IPS-NIHi11 (cell line): ENCODE measurements around the gene MDH1B.
"Not testable (repeated sequence)": the region's sequence is repeated elsewhere in the genome, so short reads cannot be mapped to it uniquely, and the experiment has no call there.

ENCODE experiments used
- DNase-seq: peaks from one replicate; pipeline ENCODE4 v3.0.0; 2012; ENCODE audit warnings: mixed read lengths, low spot score

MDH1B gene

DNA sequence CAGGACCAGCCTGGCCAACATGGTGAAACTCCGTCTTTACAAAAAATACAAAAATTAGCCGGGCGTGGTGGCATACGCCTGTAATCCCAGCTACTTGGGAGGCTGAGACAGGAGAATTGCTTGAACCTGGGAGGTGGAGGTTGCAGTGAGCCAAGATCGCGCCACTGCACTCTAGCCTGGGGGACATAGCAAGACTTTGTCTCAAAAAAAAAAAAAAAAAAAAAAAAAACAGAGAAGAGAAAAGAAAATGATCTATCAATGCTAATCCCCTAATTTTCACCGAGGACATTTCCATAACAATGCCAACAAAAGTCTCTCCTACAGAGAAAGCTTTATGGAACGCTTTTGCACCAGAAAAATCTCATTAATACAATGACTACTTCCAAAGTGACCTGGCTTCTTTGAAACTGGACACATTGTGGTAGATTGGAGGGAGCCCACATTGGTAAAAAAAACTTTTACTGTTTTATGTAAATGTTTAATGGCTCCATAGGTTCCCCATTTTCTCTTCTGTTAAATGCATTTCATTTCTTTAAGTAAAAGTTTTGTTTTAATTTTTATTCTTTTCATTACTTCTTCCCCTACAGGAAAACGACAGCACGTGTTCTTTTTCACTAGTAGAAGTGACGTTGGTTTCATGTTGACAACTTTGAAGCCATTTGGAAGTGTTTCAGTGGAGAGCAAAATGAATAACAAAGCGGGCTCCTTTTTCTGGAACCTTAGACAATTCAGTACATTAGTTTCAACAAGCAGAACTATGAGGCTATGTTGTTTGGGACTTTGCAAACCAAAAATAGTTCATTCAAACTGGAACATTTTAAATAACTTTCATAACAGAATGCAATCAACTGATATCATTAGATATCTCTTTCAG, 1.2 kb upstream of the MDH1B start:
- no peak for DNase-seq

DNA sequence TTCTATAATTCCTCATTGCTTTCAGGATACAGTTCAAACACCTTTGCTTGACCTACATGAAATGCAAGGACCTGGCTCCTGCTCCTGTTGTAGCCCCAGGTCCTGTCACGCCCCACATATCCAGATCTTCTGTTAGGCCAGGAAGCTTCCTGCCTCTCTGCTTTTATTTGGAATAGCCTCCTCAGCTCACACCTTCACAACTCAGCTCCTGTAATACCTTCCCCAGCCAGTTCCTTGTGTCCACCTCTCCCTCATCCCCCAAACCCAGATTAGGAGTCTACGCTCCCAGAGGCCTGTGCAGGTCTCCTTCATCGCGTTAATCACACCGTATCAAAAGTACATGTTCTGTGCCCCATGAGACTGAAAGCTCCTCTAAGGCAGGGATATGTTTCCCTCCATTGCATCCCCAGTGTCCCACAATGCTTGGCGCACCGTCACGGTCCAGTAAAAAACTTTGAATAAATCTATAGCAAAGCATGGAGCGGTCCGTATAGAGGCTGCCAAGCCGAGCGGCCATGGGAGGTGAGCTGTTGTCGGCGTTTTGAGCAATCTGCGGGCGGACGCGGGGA, 371 bp downstream of the MDH1B start:
- peak; percentile 5 for DNase-seq

DNA sequence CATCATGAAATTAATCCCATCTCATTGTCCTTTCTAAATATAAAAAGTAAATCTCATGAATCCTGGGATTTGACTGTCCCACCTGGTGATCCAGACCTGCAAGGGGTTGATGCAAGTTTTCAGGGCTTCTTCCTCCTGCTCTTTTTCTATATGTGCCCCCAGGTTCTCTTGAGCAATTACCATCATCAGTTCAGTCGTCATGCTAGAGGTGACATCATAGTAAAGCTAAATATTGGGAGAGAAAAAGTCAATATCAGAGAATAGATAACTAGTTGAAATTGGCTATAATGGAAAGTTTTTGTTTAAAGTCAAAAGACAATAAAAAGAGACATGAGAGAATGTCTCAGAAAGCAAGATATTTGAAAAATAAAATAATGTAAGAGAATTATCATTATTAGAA, 8.3 kb downstream of the MDH1B start:
- DNase-seq: no peak

DNA sequence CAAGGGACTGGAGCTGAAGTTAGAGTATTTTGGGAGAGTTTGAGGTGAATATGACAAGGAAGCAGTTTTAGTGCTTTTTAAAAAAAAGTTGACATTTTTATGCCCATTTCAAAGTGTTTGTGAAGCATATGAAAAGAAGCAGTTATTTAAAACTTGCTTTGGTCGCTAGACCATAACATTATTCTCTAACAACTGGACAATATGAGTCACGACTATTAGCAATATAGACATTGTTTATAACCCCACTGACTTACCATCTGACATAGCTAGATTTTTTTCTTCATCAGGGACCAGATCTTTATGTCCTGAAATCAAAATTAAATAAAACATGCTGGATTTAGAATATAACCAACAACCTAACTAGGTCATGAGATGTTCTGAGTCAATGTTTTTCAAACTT, 24.3 kb downstream of the MDH1B start:
- no peak for DNase-seq

DNA sequence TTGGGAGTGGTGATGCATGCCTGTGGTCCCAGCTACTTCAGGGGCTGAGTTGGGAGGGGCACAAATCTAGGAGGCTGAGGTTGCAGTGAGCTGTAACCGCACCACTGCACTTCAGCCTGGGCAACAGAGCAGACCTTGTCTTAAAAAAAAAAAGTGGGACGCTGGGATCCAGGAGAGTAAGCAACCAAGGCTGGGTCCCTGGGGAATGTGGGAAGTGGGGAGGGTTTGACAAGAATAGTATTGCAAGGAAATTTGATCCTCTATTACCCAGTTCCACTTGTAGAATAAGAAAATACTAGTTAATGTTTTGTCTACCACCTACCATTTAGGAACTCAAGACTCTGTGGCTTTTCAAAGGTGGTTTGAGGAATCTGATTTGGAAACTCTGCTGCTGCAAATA, 25.9 kb downstream of the MDH1B start:
- DNase-seq: no peak

DNA sequence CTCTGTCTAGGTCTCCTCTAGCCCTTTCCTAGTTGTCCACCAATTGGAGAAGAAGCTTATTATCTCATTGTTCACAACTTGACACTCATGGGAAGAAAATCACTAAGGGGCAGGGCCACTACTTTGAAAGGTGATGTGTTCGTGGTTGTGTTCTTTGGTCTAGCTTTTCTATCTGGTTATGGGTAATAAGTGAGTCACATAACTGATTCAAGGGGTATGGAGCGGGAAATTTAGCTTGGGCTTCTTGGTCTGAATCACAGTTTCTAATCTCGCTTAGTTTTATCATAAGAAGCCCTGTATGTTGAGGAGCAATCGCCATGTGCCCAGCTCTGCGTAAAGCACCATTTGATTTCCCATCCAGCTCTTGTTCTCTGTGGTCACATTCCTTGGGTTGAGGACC, 28.2 kb downstream of the MDH1B start:
- no peak for DNase-seq

DNA sequence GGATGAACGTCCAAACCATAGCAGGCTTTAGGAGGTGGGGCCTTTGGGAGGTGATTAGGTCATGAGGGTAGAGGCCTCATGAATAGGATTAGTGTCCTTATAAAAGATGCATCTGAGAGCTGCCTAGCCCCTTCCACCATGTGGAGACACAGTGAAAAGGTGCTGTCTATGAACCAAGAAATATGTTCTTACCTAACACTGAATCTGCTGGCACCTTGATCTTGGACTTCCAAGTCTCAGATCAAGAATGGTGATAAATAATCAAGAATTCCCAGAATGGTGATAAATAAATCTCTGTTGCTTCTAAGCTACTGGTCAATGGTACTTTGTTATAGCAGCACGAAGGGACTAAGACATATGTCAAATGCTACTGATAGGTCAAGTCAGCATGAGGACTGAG, 31.8 kb downstream of the MDH1B start:
- no peak for DNase-seq

DNA sequence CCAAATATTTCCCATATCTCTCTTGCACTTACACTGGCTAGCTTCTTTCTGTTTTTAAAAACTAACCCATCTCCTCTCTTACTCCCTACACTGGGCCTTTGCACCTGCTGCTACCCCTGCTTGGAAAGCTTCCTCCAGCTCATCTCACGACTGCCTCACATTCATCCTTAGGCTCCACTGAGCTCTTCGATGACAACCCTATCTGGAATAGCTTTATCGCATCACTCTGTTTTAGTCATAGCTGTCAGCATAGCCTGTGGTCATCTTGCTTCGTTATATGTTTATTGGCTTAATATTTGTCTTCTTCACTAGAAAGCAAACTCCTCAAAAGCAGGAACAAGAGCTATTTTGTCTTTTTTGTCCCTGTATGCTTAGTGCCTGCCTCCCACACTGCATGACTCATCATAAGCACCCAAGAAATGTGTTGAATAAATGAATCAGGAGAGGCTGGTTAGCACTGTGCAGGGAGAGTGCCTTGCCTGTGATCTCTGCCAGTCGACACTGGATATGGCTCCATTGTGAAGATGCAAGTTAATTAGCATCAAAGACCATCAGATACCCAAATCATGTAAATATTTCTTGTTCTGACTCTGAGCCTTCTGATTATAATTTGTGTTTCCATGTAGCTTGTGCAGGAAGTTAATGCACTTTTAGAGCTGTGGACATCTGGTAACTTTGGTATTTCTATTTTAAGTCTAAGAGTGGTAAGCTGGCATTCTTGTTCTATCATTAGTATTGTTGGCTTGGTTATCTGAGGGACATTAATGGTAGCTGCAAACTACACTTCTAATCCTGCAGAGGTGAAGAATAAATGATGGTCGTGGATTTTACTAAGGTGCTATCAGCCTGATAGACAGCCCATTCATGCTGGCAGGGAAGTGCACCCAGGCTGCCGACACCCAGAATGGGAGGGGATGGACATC, 36.6 kb downstream of the MDH1B start:
- DNase-seq: no peak

DNA sequence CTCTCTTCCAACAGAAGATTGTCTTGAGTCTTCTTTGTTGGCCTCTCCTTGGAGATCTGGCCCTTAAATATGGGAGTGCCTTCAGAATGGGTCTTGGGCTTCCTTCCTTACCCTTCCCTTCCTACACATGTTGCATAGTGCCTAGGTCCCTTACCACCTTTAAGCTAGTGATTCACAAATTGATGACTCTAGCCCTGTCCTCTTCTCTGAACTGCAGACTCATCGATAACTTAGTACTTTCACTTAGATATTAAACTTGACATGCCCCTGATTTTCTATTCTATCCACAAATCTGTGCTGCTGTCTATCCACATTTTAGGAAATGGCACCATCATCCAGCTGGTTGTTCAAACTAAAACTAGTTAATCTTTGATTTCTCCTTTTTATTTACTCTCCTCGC, 37.8 kb downstream of the MDH1B start:
- DNase-seq: no peak

DNA sequence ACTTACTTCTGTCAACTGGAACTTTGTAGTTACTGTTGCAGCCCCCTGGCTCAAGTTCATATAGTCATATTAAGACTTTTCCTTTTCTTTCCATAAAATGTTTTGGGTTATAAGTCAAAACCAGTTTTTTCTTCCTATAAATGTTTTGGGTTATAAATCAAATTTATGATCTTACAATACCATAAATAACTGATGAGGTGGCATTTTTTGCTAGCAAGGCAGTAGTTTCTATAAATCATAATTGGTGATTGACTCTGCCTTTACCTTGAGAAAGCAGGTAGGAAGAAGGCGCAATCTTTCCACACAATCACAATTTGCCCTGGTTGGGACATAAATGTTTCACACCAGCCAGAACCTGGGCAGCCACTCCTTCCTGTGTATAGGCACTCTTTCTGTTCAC, 41.8 kb downstream of the MDH1B start:
- DNase-seq: no peak

DNA sequence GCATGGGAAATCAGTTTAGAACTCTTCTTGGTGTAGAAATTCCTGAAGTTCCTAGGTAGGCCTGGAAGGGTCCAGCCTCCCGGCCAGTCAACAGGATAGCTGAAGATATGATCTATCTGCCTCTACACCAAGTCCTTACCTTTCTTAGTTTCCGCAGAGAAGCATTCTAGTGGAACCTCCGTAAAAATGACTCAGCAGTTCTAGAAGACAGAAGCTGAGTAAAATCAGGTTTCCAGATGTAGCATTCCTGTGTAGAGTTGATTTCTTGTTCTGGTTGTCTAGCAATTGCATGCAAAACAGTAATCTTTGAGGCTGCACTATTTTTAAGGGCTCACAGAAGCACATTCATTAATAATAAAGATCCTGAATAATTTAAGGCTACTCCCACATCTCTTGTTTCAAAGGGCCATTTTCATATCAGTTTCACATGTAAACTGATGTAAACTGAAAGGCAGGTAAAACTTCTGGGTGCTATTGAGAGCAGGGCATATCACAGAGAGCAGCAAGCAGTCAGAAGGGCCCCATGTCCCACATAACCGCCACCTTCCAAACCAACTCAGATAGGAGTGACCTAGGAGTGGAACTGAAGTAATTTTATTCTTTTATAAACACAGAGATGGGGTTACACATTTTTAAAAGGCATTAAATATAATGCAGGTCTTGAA, 43.7 kb downstream of the MDH1B start:
- no peak for DNase-seq

DNA sequence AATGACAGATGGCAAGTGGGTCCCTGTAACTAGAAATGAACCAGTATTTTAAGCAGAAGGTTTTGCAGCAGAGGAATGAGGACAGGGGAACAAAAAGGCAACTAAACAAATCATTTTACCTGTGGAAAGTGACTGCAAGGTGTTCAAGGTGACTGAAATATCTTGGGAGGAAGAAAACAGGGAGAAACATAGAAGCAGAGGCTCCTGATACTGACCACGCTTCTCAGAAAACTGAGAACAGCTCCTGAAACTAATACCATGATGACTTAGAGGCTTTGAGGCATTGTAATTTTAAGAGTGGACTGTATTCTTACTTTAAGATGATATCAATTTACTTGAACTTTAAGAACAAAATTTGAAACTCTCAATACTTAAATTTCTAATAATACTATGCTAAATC, 46.8 kb downstream of the MDH1B start, which contains the start of gene DYTN:
Gene DYTN (minus strand): TSS at position 101 of the 400 bp plus-strand sequence. CDS start 117 bp downstream, outside the sequence.
- no peak for DNase-seq

DNA sequence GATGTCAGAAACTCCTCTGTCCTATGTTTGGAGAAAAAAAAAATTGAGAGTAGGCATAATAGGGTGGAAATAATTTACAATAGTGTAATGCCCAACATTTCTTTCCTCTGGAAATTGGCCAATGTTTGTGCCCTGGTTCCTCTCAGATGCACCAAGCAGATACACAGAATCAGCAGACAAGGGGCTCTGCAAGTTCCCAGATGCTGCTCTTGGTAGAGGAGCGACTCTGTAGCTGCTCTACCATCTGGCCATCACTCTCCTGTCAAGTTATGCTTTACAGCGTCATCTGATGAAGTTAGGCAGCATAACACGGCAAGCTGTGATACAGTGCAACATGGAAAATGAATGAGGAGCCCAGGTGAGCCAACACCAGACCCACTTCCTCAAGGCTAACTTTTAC, 48.5 kb downstream of the MDH1B start:
- no peak for DNase-seq

DNA sequence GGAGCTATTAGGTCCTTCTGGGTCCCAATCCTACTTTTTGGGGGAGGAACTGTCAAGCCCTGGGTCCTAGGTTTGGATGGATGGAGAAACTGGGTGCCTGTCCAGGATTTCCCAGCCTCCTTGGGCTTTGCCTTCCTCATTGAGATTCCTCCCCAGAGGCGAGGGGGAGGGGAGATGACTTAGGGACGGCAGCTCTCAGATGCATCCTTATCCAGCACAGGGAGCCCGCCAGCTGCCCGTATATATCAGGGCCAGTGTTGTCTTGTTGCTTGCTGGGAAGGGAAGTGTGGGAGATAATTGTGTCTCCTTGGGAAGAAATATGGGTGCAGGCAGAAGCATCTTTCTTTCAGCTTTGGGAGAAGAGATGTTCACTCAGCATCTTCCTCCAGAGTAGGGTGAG, 49.9 kb downstream of the MDH1B start:
- DNase-seq: not testable (repeated sequence)

DNA sequence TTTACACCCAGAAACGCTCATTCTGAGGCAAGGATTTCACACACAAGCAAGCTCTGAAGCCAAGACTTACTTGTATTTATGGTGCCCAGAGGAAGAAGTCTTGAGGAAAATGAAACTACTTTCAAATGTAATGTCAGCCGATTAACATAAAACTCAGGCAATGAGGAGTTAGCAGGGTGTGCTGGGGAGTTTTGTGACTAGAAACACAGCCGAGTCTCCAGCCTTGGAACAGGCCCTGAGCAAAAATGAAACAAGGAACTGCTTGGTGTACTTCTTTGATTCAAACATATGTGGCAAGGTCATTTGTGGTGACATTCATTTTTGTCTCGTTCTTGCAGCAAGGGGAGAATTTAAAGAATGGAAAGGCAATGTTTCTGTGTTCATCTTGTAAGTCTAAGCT, 51.4 kb downstream of the MDH1B start:
- DNase-seq: no peak

DNA sequence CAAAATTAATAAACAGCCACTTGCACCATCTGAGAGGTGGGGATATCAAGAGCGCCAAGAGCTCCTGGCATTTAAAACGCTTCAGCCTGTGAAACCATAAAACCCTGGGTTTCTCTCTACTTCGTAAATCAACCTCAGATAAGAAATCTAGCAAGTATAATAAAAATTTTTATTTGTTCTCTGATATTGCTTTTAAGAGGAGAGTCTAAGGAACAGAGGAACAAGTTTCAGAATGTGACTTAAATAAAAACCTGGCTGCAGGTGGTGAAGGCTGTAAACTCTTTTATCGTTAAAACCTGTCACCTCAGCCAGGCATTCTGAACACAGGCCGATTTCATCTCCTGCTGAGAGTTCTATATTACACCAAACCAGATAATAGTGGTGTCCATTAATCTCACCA, 56.8 kb downstream of the MDH1B start:
- no peak for DNase-seq

DNA sequence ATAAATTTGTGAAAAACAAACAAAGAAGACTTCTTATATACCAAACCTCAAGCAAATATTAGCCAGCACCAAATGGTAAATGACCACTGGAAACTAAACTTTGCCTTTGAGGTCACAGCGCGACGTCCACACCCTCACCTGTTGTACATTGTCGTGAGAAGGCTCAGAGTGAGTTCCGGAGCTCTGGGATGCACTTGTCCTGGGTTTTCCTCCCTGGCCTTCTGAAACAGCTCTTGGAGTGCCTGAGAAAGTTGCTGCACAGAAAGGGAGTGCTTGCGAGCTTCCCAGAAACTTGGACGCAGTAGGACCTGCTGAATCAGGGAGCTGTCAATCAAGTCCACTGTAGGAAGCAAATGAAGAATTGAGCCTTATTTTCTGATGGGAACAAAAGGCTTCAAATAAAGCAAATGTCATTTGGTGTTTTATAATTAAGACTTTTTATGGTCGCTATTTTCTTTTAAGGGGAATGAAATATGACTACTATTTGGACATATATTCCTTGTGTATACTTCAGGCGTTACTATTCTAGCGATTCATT, 57.9 kb downstream of the MDH1B start:
- DNase-seq: no peak

DNA sequence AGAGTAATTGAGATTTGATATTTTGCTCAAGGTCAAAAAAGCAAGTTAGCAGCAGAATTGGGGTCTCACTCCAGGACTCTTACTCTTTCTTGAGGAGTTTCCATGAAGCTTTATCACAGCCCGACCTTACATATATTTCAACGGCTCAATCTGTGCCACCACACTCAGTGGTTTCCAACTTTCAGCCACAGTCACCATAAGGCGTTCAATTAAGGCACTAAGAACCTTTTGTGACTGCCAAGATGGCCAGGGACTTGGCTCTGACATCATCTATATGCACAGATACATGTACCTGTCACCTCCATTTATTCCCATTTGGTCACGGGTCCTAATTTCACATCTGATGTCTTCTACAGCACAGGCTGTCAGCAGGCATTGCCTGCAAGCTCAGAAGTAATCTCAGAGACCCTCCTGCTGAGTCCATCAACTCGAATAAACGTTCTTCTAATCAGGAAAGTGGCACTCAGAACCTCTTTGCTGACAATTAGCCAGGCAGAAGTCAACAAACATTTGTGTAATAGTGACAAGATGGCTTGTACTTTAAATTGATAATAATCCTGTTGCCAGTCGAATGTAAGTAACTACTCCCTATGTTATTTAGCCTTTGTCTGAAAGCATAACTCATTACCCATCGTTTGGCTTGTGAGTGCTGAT, 63.0 kb downstream of the MDH1B start:
- no peak for DNase-seq

DNA sequence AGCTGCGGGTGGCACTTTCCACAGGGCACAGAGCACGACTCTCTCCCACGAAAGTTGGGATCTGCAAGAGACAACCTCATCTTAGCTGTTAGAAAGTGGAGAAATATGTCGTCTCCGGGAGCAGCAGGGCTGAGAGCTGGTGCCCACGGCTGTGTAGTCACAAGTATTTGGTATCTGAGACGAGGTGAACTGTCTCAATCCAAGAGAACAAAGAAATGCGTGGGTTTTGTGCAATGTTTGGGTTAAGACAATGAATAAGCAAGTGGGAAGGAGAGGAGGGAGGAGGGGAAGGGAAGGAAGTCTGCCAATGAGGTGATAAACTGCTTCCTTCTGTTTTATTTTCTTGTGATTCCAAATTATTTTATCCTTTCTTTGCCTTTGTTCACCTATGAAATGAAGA, 65.0 kb downstream of the MDH1B start:
- no peak for DNase-seq

DNA sequence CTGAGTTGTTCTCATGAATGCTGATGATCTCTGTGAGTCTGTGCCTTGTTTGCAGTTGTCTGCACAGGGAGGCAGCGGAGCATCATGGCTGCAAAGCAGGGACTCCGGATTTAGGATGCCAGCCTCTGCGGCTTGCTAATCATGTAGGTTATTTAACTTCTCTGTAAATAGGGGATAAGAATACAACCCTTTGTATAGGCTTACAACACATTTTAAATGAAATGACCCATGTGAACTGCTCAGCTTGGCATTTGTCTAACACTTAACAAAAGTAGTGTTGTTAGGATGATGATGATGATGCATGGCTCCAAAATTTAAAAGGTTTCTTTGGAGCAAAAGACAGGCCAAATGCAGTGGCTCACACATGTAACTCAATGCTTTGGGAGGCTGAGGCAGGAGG, 66.3 kb downstream of the MDH1B start:
- no peak for DNase-seq

DNA sequence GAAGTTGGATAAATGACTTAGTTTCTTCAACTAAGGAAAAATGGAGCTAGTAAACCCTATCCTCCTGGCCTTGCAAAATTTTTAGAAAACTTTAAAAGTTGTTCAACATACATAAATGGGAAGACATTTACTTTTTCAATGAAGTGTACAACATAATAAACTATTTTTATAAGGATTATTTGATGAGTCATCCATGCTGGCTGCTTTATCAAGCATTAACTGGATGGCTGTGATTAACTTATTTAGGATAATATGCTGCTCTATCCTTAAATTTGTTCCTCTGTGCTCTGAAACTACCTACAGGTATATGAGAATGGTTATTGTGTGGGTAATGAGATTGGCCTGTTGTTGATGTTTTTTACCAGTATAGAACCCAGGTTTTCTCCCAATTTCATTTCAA, 68.2 kb downstream of the MDH1B start:
- no peak for DNase-seq
